CD4-positive, CD25-positive, alpha-beta regulatory T cell (primary cell): ENCODE results near the gene TMED10. TPM values are rescaled to one million over a fixed set of nuclear protein-coding genes. Genes with fewer than 3 reads are reported as not detected.
A peak's percentile ranks its signal among the peaks of the same experiment; 100 is the strongest.

Experiments used
- ATAC-seq, 2 donors: fragments of 150-1000 bp; cut with Tn5 transposase; one replicate each; pipeline ENCODE4 v1.10.0; 2021; ENCODE audit warnings: low read depth in 2 of 2, moderate number of reproducible peaks in 2 of 2, moderate library complexity in 1 of 2
- DNase-seq, 3 donors: peaks; one replicate each; pipeline versions ENCODE4 v3.0.0 to v3.0.0-alpha.2; 2012 to 2022; ENCODE audit warnings: mixed read lengths in 1 of 3
- H3K27ac ChIP-seq: one replicate; pipeline ENCODE4 v1.7.0; 2013; ENCODE audit warnings: mild to moderate bottlenecking, low read length; ENCODE audit not compliant: insufficient read depth, poor library complexity, severe bottlenecking
- H3K27me3 ChIP-seq: one replicate; pipeline ENCODE4 v1.7.0; 2013; ENCODE audit warnings: low read length; ENCODE audit not compliant: control insufficient read depth, insufficient read depth
- H3K36me3 ChIP-seq: one replicate; pipeline ENCODE4 v1.7.0; 2013; ENCODE audit warnings: mild to moderate bottlenecking, low read length, moderate library complexity; ENCODE audit not compliant: control insufficient read depth, insufficient read depth
- H3K4me1 ChIP-seq: 2 replicates; pipeline ENCODE4 v1.7.0; 2013; ENCODE audit warnings: mild to moderate bottlenecking, low read length; ENCODE audit not compliant: insufficient read depth, control insufficient read depth, poor library complexity, severe bottlenecking
- H3K4me3 ChIP-seq: one replicate; pipeline ENCODE4 v1.7.0; 2013; ENCODE audit warnings: low read depth, mild to moderate bottlenecking, low read length, moderate library complexity
- H3K9me3 ChIP-seq, 2 experiments: 1 replicate in 1 of 2; 2 replicates in 1 of 2; pipeline ENCODE4 v1.7.0; 2013; ENCODE audit warnings: low read length in 2 of 2, mild to moderate bottlenecking in 1 of 2, moderate library complexity in 1 of 2; ENCODE audit not compliant: control insufficient read depth in 2 of 2
- H3K27ac Mint-ChIP-seq, 3 donors: one replicate each; pipeline ENCODE4 v1.8.0; 2020 to 2022; ENCODE audit warnings: mild to moderate bottlenecking in 3 of 3, mixed read lengths in 3 of 3, moderate library complexity in 2 of 3
- H3K27me3 Mint-ChIP-seq: one replicate; pipeline ENCODE4 v1.8.0; 2022; ENCODE audit warnings: mild to moderate bottlenecking, mixed read lengths
- H3K36me3 Mint-ChIP-seq: one replicate; pipeline ENCODE4 v1.8.0; 2020; ENCODE audit warnings: mixed read lengths
- H3K4me1 Mint-ChIP-seq, 4 donors: one replicate each; pipeline ENCODE4 v1.8.0; 2020 to 2022; ENCODE audit warnings: mixed read lengths in 4 of 4, mild to moderate bottlenecking in 1 of 4
- H3K4me3 Mint-ChIP-seq, 4 donors: one replicate each; pipeline ENCODE4 v1.8.0; 2020 to 2022; ENCODE audit warnings: mild to moderate bottlenecking in 4 of 4, mixed read lengths in 4 of 4, moderate library complexity in 3 of 4
- H3K9me3 Mint-ChIP-seq, 7 donors: one replicate each; pipeline ENCODE4 v1.8.0; 2020 to 2022; ENCODE audit warnings: mixed read lengths in 7 of 7, mild to moderate bottlenecking in 3 of 7, moderate library complexity in 2 of 7
- polyA plus RNA-seq, 4 donors: library from polyadenylated mRNA; unstranded; fragments of 300-500 nt; fragmentation: Illumina TruSeq; gene quantifications; one replicate each; pipeline ENCODE4 v1.2.3, GENCODE V29; 2021
- total RNA-seq: library from RNA; stranded (reverse); gene quantifications from one replicate; pipeline ENCODE4 v1.2.3, GENCODE V29; 2022

Gene TMED10
- total and polyA plus RNA-seq, 5 donors from 2014 or later, result 128 to 265 (median 249) TPM

DNA sequence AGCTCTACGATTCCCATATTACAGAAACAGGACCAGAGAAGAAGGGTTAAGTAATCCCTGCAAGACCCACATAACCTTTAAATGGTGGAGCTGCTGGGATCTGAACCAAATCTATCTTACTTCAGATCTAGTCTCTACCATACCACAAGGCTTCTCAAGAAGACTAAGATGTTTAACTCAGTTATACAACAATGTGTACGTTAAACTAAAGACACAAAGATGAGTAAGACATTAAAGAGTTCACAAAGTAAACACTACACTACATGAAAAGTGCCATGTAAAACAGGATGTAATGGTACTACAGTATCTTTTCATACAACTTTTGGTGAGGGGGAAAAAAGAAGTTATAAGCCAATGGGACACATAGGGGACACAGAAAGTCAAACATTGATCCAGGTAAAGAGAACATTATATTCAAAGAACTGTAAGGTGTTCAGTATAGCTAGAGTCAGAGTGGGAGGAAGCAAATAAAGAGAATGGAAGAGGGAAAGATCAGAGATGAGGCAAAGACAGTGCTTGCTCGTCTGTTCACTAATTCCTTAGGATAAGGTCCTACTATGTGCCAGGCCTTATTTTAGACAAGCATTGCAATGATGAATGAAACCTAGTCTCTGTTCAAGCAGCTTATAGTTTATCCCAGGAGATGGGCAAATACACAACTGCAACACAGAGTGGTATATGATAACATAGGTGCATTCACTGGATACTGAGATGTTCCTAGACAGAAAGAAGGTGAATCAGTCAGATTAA lies 7.7 kb downstream of the TMED10 start:
- Mint-ChIP-seq H3K4me1 (peaks cover 10 to 80% (median 53%) of the 10 kb centered on the region in 4 donors), H3K27ac (peak overlapping the region in 1 of 3 donors; percentile 12), H3K36me3 (peaks cover 17% of the 10 kb centered on the region), H3K27me3 (no peaks in the 10 kb centered on the region), H3K4me3 (peak overlapping the region in 1 of 4 donors; percentile 33), H3K9me3 (no peaks in the 10 kb centered on the region)
- Histone ChIP-seq H3K4me1 (peaks cover 14% of the 10 kb centered on the region), H3K4me3 (no peak overlapping the region), H3K36me3 (no peaks in the 10 kb centered on the region), H3K9me3 (no peaks in the 10 kb centered on the region), H3K27me3 (no peaks in the 10 kb centered on the region), H3K27ac (no peak overlapping the region)
- ATAC-seq (no peak), DNase-seq (no peak)

DNA sequence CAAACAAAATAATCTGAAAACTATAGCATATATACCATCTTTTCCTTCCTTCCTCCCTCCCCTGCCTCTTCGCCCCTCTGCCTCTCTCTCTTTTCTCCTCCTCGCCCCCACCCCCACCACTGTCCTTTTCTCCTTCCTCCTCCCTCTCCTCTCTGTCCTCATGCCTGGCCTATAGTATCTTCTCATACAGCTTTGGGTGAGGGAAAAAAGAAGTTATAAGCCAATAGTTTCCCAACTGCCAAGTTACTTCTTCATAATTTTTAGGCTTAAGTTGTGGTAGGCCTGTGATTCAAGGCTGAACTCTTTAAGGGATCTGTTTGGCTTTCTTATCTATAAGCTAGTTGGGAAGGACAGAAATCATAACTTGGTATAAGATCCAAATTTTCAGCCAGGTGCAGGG lies 9.1 kb downstream of the TMED10 start:
- Mint-ChIP-seq H3K4me3 (no peak overlapping the region), H3K4me1 (peaks cover 10 to 73% (median 51%) of the 10 kb centered on the region in 4 donors)

DNA sequence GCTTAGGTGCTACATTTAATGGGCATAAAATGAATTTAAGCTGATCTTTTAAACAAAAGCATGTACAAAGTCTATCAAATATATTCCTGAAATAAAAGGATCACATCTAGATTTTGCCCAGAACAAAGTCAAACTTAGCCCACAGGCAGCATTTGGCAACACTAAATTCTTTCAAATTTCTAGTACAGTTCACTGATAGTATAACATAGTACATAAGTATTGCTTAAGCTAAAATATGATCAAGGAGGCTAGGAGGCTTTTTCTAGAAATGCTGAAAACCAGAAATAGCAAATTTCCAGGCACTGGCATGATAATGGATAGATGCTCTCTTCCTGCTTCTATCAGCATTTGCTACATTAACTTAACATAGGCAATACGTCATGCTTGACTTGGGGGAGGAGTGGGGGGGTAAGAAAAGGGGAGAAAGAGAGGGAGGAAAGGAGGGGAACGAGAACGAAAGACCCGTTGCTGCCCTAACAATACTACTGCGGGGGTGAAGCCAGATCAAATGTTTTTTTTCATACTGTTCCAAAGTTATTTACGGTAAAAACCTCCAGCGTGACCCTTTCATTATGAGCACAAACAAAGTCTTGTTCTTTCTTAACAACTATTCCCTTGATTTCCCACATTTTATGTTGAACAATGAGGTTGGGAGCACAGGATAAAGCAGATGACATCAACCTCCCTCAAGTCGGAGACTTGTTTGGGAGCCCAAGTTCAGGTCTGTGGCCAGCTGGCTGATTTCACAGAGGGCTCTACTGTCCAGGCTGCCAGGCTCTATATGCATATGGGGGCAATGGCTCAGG lies 10.6 kb downstream of the TMED10 start:
- ATAC-seq (no peak), DNase-seq (no peak)
- H3K4me3 ChIP-seq, result no peak overlapping the region
- peaks cover 15% of the 10 kb centered on the region for H3K4me1 ChIP-seq
- H3K27me3 Mint-ChIP-seq, result no peaks in the 10 kb centered on the region
- H3K9me3 Mint-ChIP-seq, result no peaks in the 10 kb centered on the region
- H3K27ac Mint-ChIP-seq, result no peak overlapping the region
- peaks cover 18% of the 10 kb centered on the region for H3K36me3 Mint-ChIP-seq
- no peaks in the 10 kb centered on the region for H3K9me3 ChIP-seq
- no peak overlapping the region for H3K4me3 Mint-ChIP-seq
- no peaks in the 10 kb centered on the region for H3K36me3 ChIP-seq
- no peaks in the 10 kb centered on the region for H3K27me3 ChIP-seq
- H3K27ac ChIP-seq, result no peak overlapping the region
- H3K4me1 Mint-ChIP-seq, result peaks cover 10 to 74% (median 55%) of the 10 kb centered on the region in 4 donors

More for the DNA sequence above, 9.1 kb downstream of the TMED10 start:
- no peak overlapping the region for H3K4me3 ChIP-seq
- Mint-ChIP-seq H3K27me3 (no peaks in the 10 kb centered on the region), H3K27ac (peak overlapping the region in 1 of 3 donors; percentile 20), H3K9me3 (no peaks in the 10 kb centered on the region), H3K36me3 (peaks cover 17% of the 10 kb centered on the region)
- H3K27ac ChIP-seq, result no peak overlapping the region
- no peaks in the 10 kb centered on the region for H3K9me3 ChIP-seq
- no peaks in the 10 kb centered on the region for H3K27me3 ChIP-seq
- no peaks in the 10 kb centered on the region for H3K36me3 ChIP-seq
- H3K4me1 ChIP-seq, result peaks cover 6% of the 10 kb centered on the region
- DNase-seq (no peak), ATAC-seq (no peak)

DNA sequence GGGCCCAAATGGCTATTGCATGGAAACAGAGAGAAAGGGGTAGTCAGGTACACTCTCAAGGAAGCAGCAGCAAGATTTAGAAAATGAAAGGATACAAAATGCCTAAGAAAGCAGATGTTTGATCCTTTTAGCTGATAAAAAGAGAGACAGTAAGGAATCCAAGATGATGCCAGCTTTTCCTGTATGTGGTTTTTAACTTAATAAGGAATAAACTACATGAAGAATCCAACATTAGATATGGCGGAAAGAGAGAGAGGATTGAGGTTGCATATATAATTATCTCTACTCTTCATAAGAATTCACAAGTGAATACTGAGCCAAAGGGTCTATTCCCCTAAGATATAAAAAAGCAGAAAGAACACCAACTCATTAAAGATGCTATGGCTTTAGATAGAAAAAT lies 11.6 kb downstream of the TMED10 start:
- no peak for ATAC-seq
- Histone ChIP-seq H3K36me3 (no peaks in the 10 kb centered on the region), H3K27me3 (no peaks in the 10 kb centered on the region), H3K9me3 (no peaks in the 10 kb centered on the region), H3K4me3 (no peak overlapping the region), H3K4me1 (peaks cover 25% of the 10 kb centered on the region), H3K27ac (no peak overlapping the region)
- peaks cover 16% of the 10 kb centered on the region for H3K36me3 Mint-ChIP-seq
- H3K27ac Mint-ChIP-seq, result no peak overlapping the region
- H3K9me3 Mint-ChIP-seq, result no peaks in the 10 kb centered on the region
- H3K4me1 Mint-ChIP-seq, result peaks cover 10 to 76% (median 58%) of the 10 kb centered on the region in 4 donors
- DNase-seq, result no peak
- no peak overlapping the region for H3K4me3 Mint-ChIP-seq
- no peaks in the 10 kb centered on the region for H3K27me3 Mint-ChIP-seq

DNA sequence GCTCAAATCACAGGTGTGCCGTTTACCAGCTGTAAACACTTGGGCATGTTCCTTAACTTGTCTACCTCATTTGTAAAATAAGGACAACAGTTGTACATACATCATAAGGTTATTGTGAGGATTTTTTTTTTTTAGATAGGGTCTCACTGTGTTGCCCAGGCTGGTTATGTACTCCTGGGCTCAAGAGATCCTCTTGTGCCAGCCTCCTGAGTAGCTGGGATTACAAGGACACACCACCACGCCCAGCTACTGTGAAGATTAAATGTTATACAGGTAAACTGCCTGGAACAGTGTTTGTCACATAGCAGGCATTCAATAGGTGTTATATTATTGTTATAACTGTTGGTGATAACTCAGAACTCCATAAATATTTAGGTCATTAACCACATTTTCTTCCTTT lies 12.7 kb downstream of the TMED10 start:
- DNase-seq, result no peak
- Mint-ChIP-seq H3K27me3 (no peaks in the 10 kb centered on the region), H3K4me1 (peaks cover 11 to 75% (median 55%) of the 10 kb centered on the region in 4 donors), H3K4me3 (no peak overlapping the region), H3K9me3 (no peaks in the 10 kb centered on the region), H3K36me3 (peaks cover 10% of the 10 kb centered on the region), H3K27ac (no peak overlapping the region)
- no peak overlapping the region for H3K27ac ChIP-seq
- ATAC-seq, result no peak
- no peaks in the 10 kb centered on the region for H3K9me3 ChIP-seq
- no peaks in the 10 kb centered on the region for H3K27me3 ChIP-seq
- H3K4me3 ChIP-seq, result no peak overlapping the region
- H3K36me3 ChIP-seq, result no peaks in the 10 kb centered on the region
- H3K4me1 ChIP-seq, result peaks cover 33% of the 10 kb centered on the region

DNA sequence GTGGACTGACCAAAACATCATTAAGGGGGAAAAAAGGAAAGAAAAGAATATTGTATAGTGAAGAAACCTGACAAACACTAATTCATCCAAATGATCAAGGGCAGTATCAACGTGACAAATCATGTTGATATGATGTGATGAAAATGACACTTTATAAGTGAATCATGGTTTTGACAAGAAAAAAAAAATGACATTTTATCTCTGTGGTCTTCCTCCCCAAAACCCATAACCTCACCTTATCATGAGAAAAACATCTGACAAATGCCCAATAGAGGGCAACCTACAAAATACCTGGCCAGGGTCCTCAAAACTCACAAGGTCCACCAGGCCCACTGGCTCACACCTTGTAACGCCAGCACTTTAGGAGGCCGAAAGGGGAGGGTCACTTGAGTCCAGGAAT lies 13.8 kb downstream of the TMED10 start:
- H3K4me1 ChIP-seq, result peaks cover 30% of the 10 kb centered on the region
- ATAC-seq, result no peak
- peaks cover 8 to 68% (median 46%) of the 10 kb centered on the region in 4 donors for H3K4me1 Mint-ChIP-seq

DNA sequence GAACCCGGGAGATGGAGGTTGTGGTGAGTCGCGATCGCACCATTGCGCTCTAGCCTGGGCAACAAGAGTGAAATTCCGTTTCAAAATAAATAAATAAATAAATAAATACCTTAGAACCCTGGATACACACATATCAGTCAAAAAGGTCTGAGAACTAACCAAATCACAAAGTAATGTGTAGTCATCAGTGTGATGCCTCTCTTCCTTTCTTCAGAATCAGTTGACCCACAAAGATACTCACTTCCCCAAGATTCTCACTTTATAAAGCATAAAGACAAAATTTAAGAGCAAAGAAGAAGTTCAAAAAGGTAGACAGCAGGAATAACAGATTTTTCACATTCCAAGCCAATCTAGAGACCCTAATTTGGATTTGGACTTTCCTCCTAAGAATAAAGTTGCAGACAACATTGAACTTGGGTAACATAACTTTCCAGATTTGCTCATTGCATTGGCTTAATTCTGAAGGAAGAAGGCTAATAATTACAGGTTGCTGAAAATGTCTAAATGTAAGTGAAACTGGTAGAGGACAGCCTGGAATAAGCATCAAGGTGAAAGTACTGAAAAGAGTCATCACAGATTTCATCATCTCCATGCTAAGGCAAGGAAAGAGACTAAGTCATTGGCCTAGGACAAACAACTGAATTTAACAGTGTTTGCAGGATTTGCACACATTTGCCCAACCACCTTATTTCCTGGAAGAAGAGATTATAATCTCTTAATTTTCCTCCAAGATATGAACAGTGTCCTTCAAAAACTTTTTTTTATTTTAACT lies 17.4 kb downstream of the TMED10 start:
- Histone ChIP-seq H3K27ac (no peak overlapping the region), H3K36me3 (no peaks in the 10 kb centered on the region), H3K27me3 (no peaks in the 10 kb centered on the region), H3K4me1 (peaks cover 51% of the 10 kb centered on the region), H3K4me3 (no peak overlapping the region), H3K9me3 (no peaks in the 10 kb centered on the region)
- peaks cover 11% of the 10 kb centered on the region for H3K36me3 Mint-ChIP-seq
- H3K9me3 Mint-ChIP-seq, result no peaks in the 10 kb centered on the region
- ATAC-seq, result no peak
- no peaks in the 10 kb centered on the region for H3K27me3 Mint-ChIP-seq
- peaks cover 22 to 72% (median 52%) of the 10 kb centered on the region in 4 donors for H3K4me1 Mint-ChIP-seq
- peak overlapping the region in 1 of 3 donors; percentile 68 for H3K27ac Mint-ChIP-seq
- H3K4me3 Mint-ChIP-seq, result no peak overlapping the region
- no peak for DNase-seq

More for the DNA sequence above, 13.8 kb downstream of the TMED10 start:
- Histone ChIP-seq H3K27me3 (no peaks in the 10 kb centered on the region), H3K27ac (no peak overlapping the region), H3K9me3 (no peaks in the 10 kb centered on the region), H3K4me3 (no peak overlapping the region), H3K36me3 (no peaks in the 10 kb centered on the region)
- Mint-ChIP-seq H3K9me3 (no peaks in the 10 kb centered on the region), H3K4me3 (no peak overlapping the region), H3K27ac (peak overlapping the region in 1 of 3 donors; percentile 68), H3K36me3 (peaks cover 8% of the 10 kb centered on the region), H3K27me3 (no peaks in the 10 kb centered on the region)
- no peak for DNase-seq
